Vagina (tissue), 2 donors: ENCODE results near the gene DCUN1D2. TPM values are rescaled to one million over a fixed set of nuclear protein-coding genes. Genes with fewer than 3 reads are reported as not detected.

ENCODE experiments used
- DNase-seq, 2 donors: peaks; one replicate each; pipeline ENCODE4 v3.0.0-alpha.2; 2017; ENCODE audit errors: extremely low spot score in 2 of 2
- H3K27ac ChIP-seq: fragments of 200-600 bp; sonication (generic); one replicate; pipeline ENCODE4 v1.5.1; 2019
- H3K27me3 ChIP-seq: fragments of 200-600 bp; sonication (generic); one replicate; pipeline ENCODE4 v1.5.1; 2019
- H3K36me3 ChIP-seq, 2 donors: fragments of 200-600 bp; sonication (generic); one replicate each; pipeline ENCODE4 v1.5.1; 2017 to 2019
- H3K4me1 ChIP-seq: fragments of 200-600 bp; sonication (generic); one replicate; pipeline ENCODE4 v1.5.1; 2019
- H3K4me3 ChIP-seq, 2 donors: fragments of 200-600 bp; sonication (generic); 1 replicate in 1 of 2; 2 replicates in 1 of 2; pipeline ENCODE4 v1.5.1; 2016 to 2019
- H3K9me3 ChIP-seq: fragments of 200-600 bp; sonication (generic); one replicate; pipeline ENCODE4 v1.5.1; 2019
- CTCF ChIP-seq, 3 experiments: fragments of 450-650 bp in 2 of 3; fragments of 200-600 bp in 1 of 3; sonication (generic) in 1 of 3; IDR thresholded peaks; one replicate each; pipeline ENCODE4 v1.5.1; 2017 to 2019; ENCODE audit warnings: antibody characterized with exemption in 3 of 3, mild to moderate bottlenecking in 2 of 3, moderate library complexity in 2 of 3
- POLR2A ChIP-seq, 2 donors: fragments of 450-650 bp; IDR thresholded peaks; one replicate each; pipeline ENCODE4 v1.6.1; 2017; ENCODE audit warnings: antibody characterized with exemption in 2 of 2, mild to moderate bottlenecking in 2 of 2, moderate library complexity in 2 of 2
- POLR2AphosphoS5 ChIP-seq, 2 donors: sonication (generic); formaldehyde crosslinking; IDR thresholded peaks; one replicate each; pipeline ENCODE4 v1.9.0; 2017; ENCODE audit warnings: antibody characterized with exemption in 2 of 2, mild to moderate bottlenecking in 2 of 2, low read depth in 1 of 2; ENCODE audit not compliant: insufficient read depth in 1 of 2
- intact Hi-C: fragments of 100-400 bp; cut with DNase I; formaldehyde crosslinking; loops from one replicate; pipeline ENCODE4 v1.15.1; 2023
- total RNA-seq: library from RNA; depleted of rRNA; stranded (reverse); fragments of >200 nt; gene quantifications from one replicate; pipeline ENCODE4 v1.2.3, GENCODE V29; 2016

Gene DCUN1D2
- total RNA-seq, 1 donor from 2014 or later: 13.3 TPM

GRCh38 chr13:113458253-113459065 lies 32.1 kb downstream of the DCUN1D2 start:
- H3K4me1 ChIP-seq: no peaks in the 10 kb centered on the region
- no peak for DNase-seq
- H3K27me3 ChIP-seq: no peaks in the 10 kb centered on the region
- intact Hi-C loops: no loop called here
- H3K27ac ChIP-seq: no peak overlapping the region
- no peaks in the 10 kb centered on the region for H3K9me3 ChIP-seq
- no peak overlapping the region for H3K4me3 ChIP-seq
- TF ChIP-seq POLR2AphosphoS5 (IDR thresholded peaks at IDR 0.05; ENCODE audit: insufficient read depth in 1 of 2, low read depth in 1 of 2) (peak in 1 of 2 donors; percentile 28), CTCF (IDR thresholded peaks at IDR 0.05) (no peak), POLR2A (IDR thresholded peaks at IDR 0.05) (no peak)
- peaks cover 0 to 51% of the 10 kb centered on the region in 2 donors for H3K36me3 ChIP-seq

GRCh38 chr13:113457510-113457909 lies 33.0 kb downstream of the DCUN1D2 start:
- intact Hi-C loops: no loop called here
- H3K27me3 ChIP-seq: no peaks in the 10 kb centered on the region
- H3K36me3 ChIP-seq: peaks cover 0 to 51% of the 10 kb centered on the region in 2 donors
- TF ChIP-seq POLR2AphosphoS5 (IDR thresholded peaks at IDR 0.05; ENCODE audit: insufficient read depth in 1 of 2, low read depth in 1 of 2) (no peak), POLR2A (IDR thresholded peaks at IDR 0.05) (no peak), CTCF (IDR thresholded peaks at IDR 0.05) (no peak)
- DNase-seq: no peak
- no peaks in the 10 kb centered on the region for H3K4me1 ChIP-seq
- no peak overlapping the region for H3K27ac ChIP-seq
- no peaks in the 10 kb centered on the region for H3K9me3 ChIP-seq
- no peak overlapping the region for H3K4me3 ChIP-seq

GRCh38 chr13:113456116-113456702 lies 34.3 kb downstream of the DCUN1D2 start:
- H3K27me3 ChIP-seq: no peaks in the 10 kb centered on the region
- H3K4me1 ChIP-seq: no peaks in the 10 kb centered on the region
- H3K4me3 ChIP-seq: no peak overlapping the region
- no peak overlapping the region for H3K27ac ChIP-seq
- no peaks in the 10 kb centered on the region for H3K9me3 ChIP-seq
- intact Hi-C loops: no loop called here
- peaks cover 0 to 47% of the 10 kb centered on the region in 2 donors for H3K36me3 ChIP-seq
- no peak for DNase-seq
- TF ChIP-seq CTCF (IDR thresholded peaks at IDR 0.05) (no peak), POLR2AphosphoS5 (IDR thresholded peaks at IDR 0.05; ENCODE audit: insufficient read depth in 1 of 2, low read depth in 1 of 2) (no peak), POLR2A (IDR thresholded peaks at IDR 0.05) (no peak)

GRCh38 chr13:113455384-113455783 lies 35.1 kb downstream of the DCUN1D2 start:
- Histone ChIP-seq H3K4me3 (no peak overlapping the region), H3K27me3 (no peaks in the 10 kb centered on the region), H3K36me3 (peaks cover 0 to 39% of the 10 kb centered on the region in 2 donors), H3K4me1 (no peaks in the 10 kb centered on the region), H3K27ac (no peak overlapping the region), H3K9me3 (no peaks in the 10 kb centered on the region)
- no peak for TF ChIP-seq CTCF (IDR thresholded peaks at IDR 0.05)
- no peak for TF ChIP-seq POLR2A (IDR thresholded peaks at IDR 0.05)
- no peak for TF ChIP-seq POLR2AphosphoS5 (IDR thresholded peaks at IDR 0.05; ENCODE audit: insufficient read depth in 1 of 2, low read depth in 1 of 2)
- intact Hi-C loops: no loop called here
- no peak for DNase-seq

GRCh38 chr13:113454936-113455335 lies 35.6 kb downstream of the DCUN1D2 start:
- H3K4me3 ChIP-seq: no peak overlapping the region
- intact Hi-C loops: no loop called here
- TF ChIP-seq POLR2AphosphoS5 (IDR thresholded peaks at IDR 0.05; ENCODE audit: insufficient read depth in 1 of 2, low read depth in 1 of 2) (no peak), POLR2A (IDR thresholded peaks at IDR 0.05) (no peak)

More at GRCh38 chr13:113454936-113455335, 35.6 kb downstream of the DCUN1D2 start:
- no peaks in the 10 kb centered on the region for H3K9me3 ChIP-seq
- peaks cover 0 to 34% of the 10 kb centered on the region in 2 donors for H3K36me3 ChIP-seq
- DNase-seq: no peak
- no peak overlapping the region for H3K27ac ChIP-seq
- no peaks in the 10 kb centered on the region for H3K4me1 ChIP-seq
- H3K27me3 ChIP-seq: no peaks in the 10 kb centered on the region
